NCI-H82 (cell line): ENCODE data around the gene SSX1.
"Not testable (repeated sequence)": the region's sequence is repeated elsewhere in the genome, so short reads cannot be mapped to it uniquely, and the experiment has no call there.

Source experiments
- DNase-seq: peaks from one replicate; lab custom pipeline; 2025; lab: John Stamatoyannopoulos, UW

Gene SSX1

GRCh38 chrX:48255062-48255796 lies at the start of gene SSX1:
Gene SSX1, plus strand, starts transcription at chrX:48255392. Its CDS starts 1,850 bp downstream, at chrX:48257242.
- not testable (repeated sequence) for DNase-seq

DNA sequence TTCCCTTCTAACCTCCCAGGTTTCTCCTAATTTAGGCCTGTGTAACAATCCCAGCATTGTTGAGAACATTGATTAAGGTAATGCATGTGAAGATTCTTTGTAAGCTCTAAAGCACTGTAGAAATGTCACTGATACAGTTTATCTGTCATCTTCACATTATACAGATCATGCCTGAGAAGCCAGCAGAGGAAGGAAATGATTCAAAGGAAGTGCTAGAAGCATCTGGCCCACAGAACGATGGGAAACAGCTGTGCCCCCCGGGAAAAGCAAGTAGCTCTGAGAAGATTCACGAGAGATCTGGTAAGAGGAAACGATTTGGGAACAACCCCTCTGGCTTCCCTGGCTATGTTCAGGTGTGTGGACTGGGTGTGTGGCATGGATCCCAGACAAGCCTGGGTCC lies 40.9 kb upstream of the SSX1 start:
- DNase-seq = not testable (repeated sequence)

DNA sequence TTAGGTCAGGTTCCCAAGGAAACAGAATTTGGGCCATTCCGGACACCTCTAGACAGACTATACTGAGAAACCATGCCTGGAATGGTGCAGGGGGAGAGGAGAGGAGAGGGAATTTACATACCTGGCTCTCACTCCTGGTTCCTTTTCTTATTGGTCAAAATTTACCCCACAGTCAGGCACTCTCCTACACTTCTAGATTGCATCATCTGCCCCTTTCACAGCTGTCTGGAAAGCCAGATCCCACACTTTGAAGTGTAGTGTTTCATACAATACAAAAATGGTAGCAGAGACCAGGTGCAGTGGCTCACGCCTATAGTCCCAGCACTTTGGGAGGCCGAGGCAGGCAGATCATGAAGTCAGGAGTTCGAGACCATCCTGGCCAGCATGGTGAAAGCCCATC lies 31.0 kb upstream of the SSX1 start:
- not testable (repeated sequence) for DNase-seq

- not testable (repeated sequence) for DNase-seq
These were observed 2.2 kb upstream of the SSX1 start for GRCh38 chrX:48252945-48253344.

DNA sequence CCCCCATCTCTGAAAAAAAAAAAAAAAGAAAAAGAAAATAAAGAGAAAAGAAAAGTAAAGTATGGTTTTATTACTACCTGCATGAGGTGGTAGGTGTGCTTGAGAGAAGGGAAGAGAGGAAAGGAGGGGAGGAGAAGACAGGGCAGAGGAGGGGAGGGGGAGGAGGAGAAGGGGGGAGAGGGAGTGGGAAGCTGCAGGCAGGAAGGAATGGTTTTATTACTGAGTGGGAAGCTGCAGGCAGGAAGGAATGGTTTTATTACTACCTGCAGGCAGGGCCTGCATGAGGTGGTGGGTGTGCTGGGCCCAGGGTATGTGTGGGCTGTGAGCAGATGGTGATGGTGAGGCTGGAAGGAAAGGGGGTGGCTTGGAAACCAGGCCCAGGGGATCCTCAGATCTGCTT lies 19.2 kb downstream of the SSX1 start:
- not testable (repeated sequence) for DNase-seq

- no peak for DNase-seq
These were observed 23.8 kb downstream of the SSX1 start for GRCh38 chrX:48278958-48279357.

- not testable (repeated sequence) for DNase-seq
These were observed 25.5 kb downstream of the SSX1 start for GRCh38 chrX:48280729-48281128.

GRCh38 chrX:48306175-48306574 lies 51.0 kb downstream of the SSX1 start:
- DNase-seq = no peak

- DNase-seq = not testable (repeated sequence)
These were observed 58.8 kb downstream of the SSX1 start for GRCh38 chrX:48313996-48314395.
